Measurements from ENCODE around the gene BABAM1. TPM values are rescaled to one million over a fixed set of nuclear protein-coding genes. Genes with fewer than 3 reads are reported as not detected.

BABAM1 gene
- total and polyA plus RNA-seq, 10 of the 15 experiments (the other 5 are each of a cell fraction or from before 2014, with no cell fraction given), result 11.9 to 154 (median 103) TPM

DNA sequence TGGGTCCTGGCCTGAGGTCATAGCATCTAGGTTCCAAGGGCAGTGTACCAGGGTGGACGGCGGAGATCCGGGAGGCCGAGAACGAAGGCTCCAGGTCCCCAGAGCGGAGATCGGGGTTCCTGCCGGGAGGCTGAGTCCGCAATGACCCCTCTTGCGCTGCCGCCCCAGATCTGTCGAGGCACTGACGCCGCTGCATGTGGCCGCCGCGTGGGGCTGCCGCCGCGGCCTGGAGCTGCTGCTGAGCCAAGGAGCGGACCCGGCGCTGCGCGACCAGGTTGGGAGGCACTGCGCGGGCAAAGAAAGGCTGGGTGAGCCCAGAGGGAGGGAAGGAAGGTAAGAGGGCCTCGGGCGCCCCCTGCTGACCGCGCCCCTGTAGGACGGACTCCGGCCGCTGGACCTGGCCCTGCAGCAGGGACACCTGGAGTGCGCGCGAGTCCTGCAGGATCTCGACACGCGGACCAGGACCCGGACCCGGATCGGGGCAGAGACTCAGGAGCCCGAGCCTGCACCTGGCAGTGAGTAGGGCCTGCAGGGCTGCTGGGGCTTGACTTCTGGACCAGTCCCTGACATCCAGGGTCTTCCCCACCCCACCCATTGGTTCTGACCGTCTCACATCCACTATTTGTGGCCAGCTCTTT is 15.4 kb downstream of the BABAM1 start:
- H3K79me2 ChIP-seq (ENCODE audit: control insufficient read depth, insufficient read depth, low read length), result no peaks in the 10 kb centered on the region; the same call in 1 of the 2 replicates
- intact Hi-C loops (cut with micrococcal nuclease; ENCODE audit: unreplicated experiment) (loop anchor here (1.0 to 2.0 kb wide), 4 partner anchors 16 to 215 kb away; partner anchors contain the start of gene BABAM1), in situ Hi-C loops (cut with MboI) (no loop called here)
- H2AFZ ChIP-seq (ENCODE audit: control insufficient read depth, low read depth, low read length), result peak overlapping the region; percentile 58
- ChIA-PET SMC1A (ENCODE audit: uncharacterized antibody, unreplicated experiment) (interaction anchor here (0.8 to 6.5 kb wide), 3 partner anchors 17 to 161 kb away, joined by 3 to 43 read pairs (median 7); partner anchors contain the start of genes BABAM1 and USHBP1), RAD21 (ENCODE audit: unreplicated experiment) (interaction anchor here (0.6 to 4.3 kb wide), 9 partner anchors 16 to 1948 kb away, joined by 3 to 22 read pairs (median 3); partner anchors contain the start of genes BABAM1, DDA1 and USHBP1), CTCF (interaction anchor here (0.6 to 6.9 kb wide), 20 partner anchors 10 to 447 kb away, joined by 3 to 120 read pairs (median 4); partner anchors contain the start of genes ABHD8, BABAM1 and USHBP1), POLR2A (interaction anchor here (0.6 to 1.0 kb wide), 2 partner anchors 16 to 160 kb away, joined by 3 read pairs; no protein-coding TSS in a partner anchor)
- H3K36me3 ChIP-seq (ENCODE audit: control insufficient read depth in 2 of 2, insufficient read depth in 2 of 2, low read length in 1 of 2), result peaks cover 0 to 8% of the 10 kb centered on the region in 2 experiments; a peak in 2 of 4 replicates
- peak overlapping the region; percentile 68 for H3K27ac ChIP-seq (ENCODE audit: control insufficient read depth, insufficient read depth)
- ATAC-seq (peak; percentile 92), DNase-seq (ENCODE audit: low read depth, low spot score) (peak; percentile 46), FAIRE-seq (peak; percentile 76)
- H3K27me3 ChIP-seq (replicated peaks in 1 of 2; ENCODE audit: control insufficient read depth in 2 of 2, insufficient read depth in 2 of 2, low read length in 1 of 2), result no peaks in the 10 kb centered on the region
- peak overlapping the region; percentile 73; the same call in 1 of the 2 replicates for H3K9ac ChIP-seq (ENCODE audit: control insufficient read depth, insufficient read depth, low read length)
- peak overlapping the region; percentile 85 for H3K4me3 ChIP-seq
- BruUV-seq (replicated peaks), result no TSS peak
- H4K20me1 ChIP-seq (ENCODE audit: control insufficient read depth, insufficient read depth), result no peaks in the 10 kb centered on the region
- no peaks in the 10 kb centered on the region for H3K9me3 ChIP-seq (replicated peaks; ENCODE audit: control insufficient read depth, insufficient read depth, low read length)
- peaks cover 9% of the 10 kb centered on the region for H3K4me1 ChIP-seq (ENCODE audit: control insufficient read depth, insufficient read depth, low read length)
- WGBS (ENCODE audit: insufficient coverage, insufficient replicate concordance, low lambda C conversion rate, missing lambda C conversion rate), result 3% methylated on average over 41 of the region's 45 CpGs
- peak overlapping the region; percentile 92 for H3K4me2 ChIP-seq (ENCODE audit: control insufficient read depth, insufficient read depth)
- TF ChIP-seq STAT1 (conservative IDR thresholded peaks at IDR 0.05), result 0 out of 2 replicates have a peak, but pooled peaks have one; percentile 46
- TF ChIP-seq NRF1 (conservative IDR thresholded peaks at IDR 0.05; ENCODE audit: low read depth, low read length), result 0 out of 2 replicates have a peak, but pooled peaks have one; percentile 15
- TF ChIP-seq IRF4 (IDR thresholded peaks at IDR 0.05; ENCODE audit: low read depth, low read length), result 0 out of 2 replicates have a peak, but pooled peaks have one; percentile 14
- TF ChIP-seq, protein P1, sequence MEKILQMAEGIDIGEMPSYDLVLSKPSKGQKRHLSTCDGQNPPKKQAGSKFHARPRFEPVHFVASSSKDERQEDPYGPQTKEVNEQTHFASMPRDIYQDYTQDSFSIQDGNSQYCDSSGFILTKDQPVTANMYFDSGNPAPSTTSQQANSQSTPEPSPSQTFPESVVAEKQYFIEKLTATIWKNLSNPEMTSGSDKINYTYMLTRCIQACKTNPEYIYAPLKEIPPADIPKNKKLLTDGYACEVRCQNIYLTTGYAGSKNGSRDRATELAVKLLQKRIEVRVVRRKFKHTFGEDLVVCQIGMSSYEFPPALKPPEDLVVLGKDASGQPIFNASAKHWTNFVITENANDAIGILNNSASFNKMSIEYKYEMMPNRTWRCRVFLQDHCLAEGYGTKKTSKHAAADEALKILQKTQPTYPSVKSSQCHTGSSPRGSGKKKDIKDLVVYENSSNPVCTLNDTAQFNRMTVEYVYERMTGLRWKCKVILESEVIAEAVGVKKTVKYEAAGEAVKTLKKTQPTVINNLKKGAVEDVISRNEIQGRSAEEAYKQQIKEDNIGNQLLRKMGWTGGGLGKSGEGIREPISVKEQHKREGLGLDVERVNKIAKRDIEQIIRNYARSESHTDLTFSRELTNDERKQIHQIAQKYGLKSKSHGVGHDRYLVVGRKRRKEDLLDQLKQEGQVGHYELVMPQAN (conservative IDR thresholded peaks at IDR 0.05), result peak; percentile 70
- peak; percentile 26; the same call in 1 of the 2 replicates for TF ChIP-seq EED (IDR thresholded peaks at IDR 0.05; ENCODE audit: low read depth)
- peak; percentile 25 for TF ChIP-seq RELA (IDR thresholded peaks at IDR 0.05; ENCODE audit: borderline replicate concordance, partially characterized antibody)
- TF ChIP-seq, protein P2, sequence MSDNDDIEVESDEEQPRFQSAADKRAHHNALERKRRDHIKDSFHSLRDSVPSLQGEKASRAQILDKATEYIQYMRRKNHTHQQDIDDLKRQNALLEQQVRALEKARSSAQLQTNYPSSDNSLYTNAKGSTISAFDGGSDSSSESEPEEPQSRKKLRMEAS (IDR thresholded peaks at IDR 0.05; ENCODE audit: low read depth, low read length), result peak; percentile 63; the same call in 1 of the 2 replicates
- TF ChIP-seq ZBED1 (IDR thresholded peaks at IDR 0.05; ENCODE audit: borderline replicate concordance), result no peak
- TF ChIP-seq, protein P3, sequence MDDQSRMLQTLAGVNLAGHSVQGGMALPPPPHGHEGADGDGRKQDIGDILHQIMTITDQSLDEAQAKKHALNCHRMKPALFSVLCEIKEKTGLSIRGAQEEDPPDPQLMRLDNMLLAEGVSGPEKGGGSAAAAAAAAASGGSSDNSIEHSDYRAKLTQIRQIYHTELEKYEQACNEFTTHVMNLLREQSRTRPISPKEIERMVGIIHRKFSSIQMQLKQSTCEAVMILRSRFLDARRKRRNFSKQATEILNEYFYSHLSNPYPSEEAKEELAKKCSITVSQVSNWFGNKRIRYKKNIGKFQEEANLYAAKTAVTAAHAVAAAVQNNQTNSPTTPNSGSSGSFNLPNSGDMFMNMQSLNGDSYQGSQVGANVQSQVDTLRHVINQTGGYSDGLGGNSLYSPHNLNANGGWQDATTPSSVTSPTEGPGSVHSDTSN (IDR thresholded peaks at IDR 0.05; ENCODE audit: insufficient replicate concordance, low read depth, low read length), result no peak
- TF ChIP-seq BRCA1 (IDR thresholded peaks at IDR 0.05; ENCODE audit: low read depth, low read length), result no peak
- peak; percentile 92; the same call in 1 of the 2 replicates for TF ChIP-seq SMARCA5 (IDR thresholded peaks at IDR 0.05)
- no peak for TF ChIP-seq MEF2A (IDR thresholded peaks at IDR 0.05; ENCODE audit: insufficient read depth, low read depth, low read length)
- no peak for TF ChIP-seq RBBP5 (conservative IDR thresholded peaks at IDR 0.05)
- TF ChIP-seq BHLHE40 (IDR thresholded peaks at IDR 0.05; ENCODE audit: borderline replicate concordance in 1 of 2, low read depth in 2 of 2, low read length in 1 of 2), result peak in 1 of 2 experiments; percentile 49; a peak in 2 of 4 replicates
- peak; percentile 25 for TF ChIP-seq SP1 (IDR thresholded peaks at IDR 0.05; ENCODE audit: low read depth, low read length)
- TF ChIP-seq ZNF217 (IDR thresholded peaks at IDR 0.05), result peak; percentile 61; the same call in 1 of the 2 replicates
- TF ChIP-seq MXI1 (IDR thresholded peaks at IDR 0.05; ENCODE audit: low read depth, low read length), result peak; percentile 47; the same call in 1 of the 2 replicates
- TF ChIP-seq TCF12 (IDR thresholded peaks at IDR 0.05; ENCODE audit: low read depth, low read length), result 0 out of 2 replicates have a peak, but pooled peaks have one; percentile 10
- peak; percentile 22 to 32; a peak in 3 of 4 replicates for TF ChIP-seq IKZF2 (IDR thresholded peaks at IDR 0.05)
- TF ChIP-seq POLR2A (IDR thresholded peaks at IDR 0.05; ENCODE audit: low read depth, low read length), result peak; percentile 58
- TF ChIP-seq HDGF (IDR thresholded peaks at IDR 0.05), result 0 out of 2 replicates have a peak, but pooled peaks have one; percentile 16
- no peak for TF ChIP-seq MYB (IDR thresholded peaks at IDR 0.05; ENCODE audit: borderline replicate concordance, low read depth, low read length)

Data from GM12878 (cell line).